NB4 (cell line): ENCODE data around the gene PGF.

Experiments
- POLR2A ChIP-seq: IDR thresholded peaks from 2 replicates; pipeline ENCODE4 v1.6.1; 2011; ENCODE audit warnings: mild to moderate bottlenecking; ENCODE audit not compliant: insufficient read length; ENCODE audit errors: extremely low read depth
- TF ChIP-seq, protein P1 (sequence below): IDR thresholded peaks from one replicate; pipeline ENCODE4 v1.5.1; 2012; ENCODE audit warnings: low read depth, low read length

DNA sequence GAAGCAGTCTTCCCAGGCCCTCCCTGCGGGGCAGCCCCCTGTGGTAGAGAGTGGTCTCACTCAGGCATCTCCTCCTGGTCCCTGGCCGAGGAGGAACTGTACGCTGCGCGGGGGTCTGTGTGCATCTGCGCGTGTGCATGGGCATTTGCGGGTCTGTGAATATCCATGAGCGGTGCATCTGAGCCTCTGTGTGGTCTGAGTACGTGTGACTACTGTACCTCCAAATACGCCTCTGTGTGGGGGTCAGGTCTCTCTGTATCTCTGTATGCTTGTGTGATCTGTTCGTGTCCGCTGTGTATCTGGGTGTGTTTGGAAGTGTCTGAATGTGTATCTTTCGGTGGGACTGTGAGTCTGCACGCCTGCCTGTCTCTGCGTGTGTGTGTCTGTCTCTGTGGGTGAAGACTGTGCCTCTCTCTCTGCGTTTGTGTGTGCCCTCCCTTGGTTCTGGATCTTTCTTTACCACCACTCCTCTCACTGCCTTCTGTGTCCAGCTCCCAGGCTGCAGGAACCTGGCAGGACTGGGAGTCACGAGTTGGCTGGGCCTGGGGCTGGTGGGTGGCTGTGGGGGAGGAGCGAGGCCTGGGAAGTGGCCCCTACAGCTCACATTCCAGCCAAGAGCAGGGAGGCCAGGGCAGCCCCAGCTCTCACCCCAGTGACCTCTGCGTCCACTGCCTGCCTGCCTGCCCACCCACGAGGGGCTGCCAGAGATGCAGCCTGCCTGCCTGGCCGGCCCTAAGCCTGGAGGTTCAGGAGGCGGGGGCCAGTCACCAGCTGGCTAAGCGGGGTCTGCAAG is 1.1 kb upstream of the PGF start:
- TF ChIP-seq, protein P1, sequence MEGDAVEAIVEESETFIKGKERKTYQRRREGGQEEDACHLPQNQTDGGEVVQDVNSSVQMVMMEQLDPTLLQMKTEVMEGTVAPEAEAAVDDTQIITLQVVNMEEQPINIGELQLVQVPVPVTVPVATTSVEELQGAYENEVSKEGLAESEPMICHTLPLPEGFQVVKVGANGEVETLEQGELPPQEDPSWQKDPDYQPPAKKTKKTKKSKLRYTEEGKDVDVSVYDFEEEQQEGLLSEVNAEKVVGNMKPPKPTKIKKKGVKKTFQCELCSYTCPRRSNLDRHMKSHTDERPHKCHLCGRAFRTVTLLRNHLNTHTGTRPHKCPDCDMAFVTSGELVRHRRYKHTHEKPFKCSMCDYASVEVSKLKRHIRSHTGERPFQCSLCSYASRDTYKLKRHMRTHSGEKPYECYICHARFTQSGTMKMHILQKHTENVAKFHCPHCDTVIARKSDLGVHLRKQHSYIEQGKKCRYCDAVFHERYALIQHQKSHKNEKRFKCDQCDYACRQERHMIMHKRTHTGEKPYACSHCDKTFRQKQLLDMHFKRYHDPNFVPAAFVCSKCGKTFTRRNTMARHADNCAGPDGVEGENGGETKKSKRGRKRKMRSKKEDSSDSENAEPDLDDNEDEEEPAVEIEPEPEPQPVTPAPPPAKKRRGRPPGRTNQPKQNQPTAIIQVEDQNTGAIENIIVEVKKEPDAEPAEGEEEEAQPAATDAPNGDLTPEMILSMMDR: no peak
- TF ChIP-seq POLR2A: no peak
